ENCODE data around the gene DPH2.

- TF ChIP-seq POLR2AphosphoS5 (IDR thresholded peaks at IDR 0.05; ENCODE audit: low read depth, low read length) (no peak), TAF1 (IDR thresholded peaks at IDR 0.05; ENCODE audit: borderline replicate concordance, insufficient read depth, low read length) (no peak), REST (IDR thresholded peaks at IDR 0.05; ENCODE audit: insufficient read depth in 1 of 2, low read depth in 2 of 2, low read length in 2 of 2) (no peak)
These were observed 5.6 kb downstream of the DPH2 start for GRCh38 chr1:43975249-43975961.

Measured in PFSK-1 (cell line).